GM23248 (cell line): ENCODE results near the gene ASTN1. TPM values are rescaled to one million over a fixed set of nuclear protein-coding genes. Genes with fewer than 3 reads are reported as not detected.
A peak's percentile ranks its signal among the peaks of the same experiment; 100 is the strongest.

Experiments
- DNase-seq: peaks from one replicate; pipeline ENCODE4 v3.0.0-alpha.2; 2015
- H2AFZ ChIP-seq: fragments of 200-600 bp; sonication (generic); 2 replicates; pipeline ENCODE4 v1.6.1; 2016; ENCODE audit warnings: antibody characterized with exemption
- H3F3A ChIP-seq: fragments of 200-600 bp; sonication (generic); 2 replicates; pipeline ENCODE4 v1.6.1; 2016; ENCODE audit warnings: mild to moderate bottlenecking, antibody characterized with exemption, mixed run types; ENCODE audit not compliant: insufficient read depth
- H3K27ac ChIP-seq: fragments of 200-600 bp; sonication (generic); 2 replicates; pipeline ENCODE4 v1.5.1; 2016; ENCODE audit warnings: mild to moderate bottlenecking
- H3K27me3 ChIP-seq: fragments of 200-600 bp; sonication (generic); replicated peaks from 2 replicates; pipeline ENCODE4 v1.6.1; 2016; ENCODE audit warnings: mild to moderate bottlenecking; ENCODE audit not compliant: insufficient read depth
- H3K36me3 ChIP-seq: fragments of 200-600 bp; sonication (generic); 2 replicates; pipeline ENCODE4 v1.6.1; 2016; ENCODE audit warnings: low read depth, mild to moderate bottlenecking
- H3K4me1 ChIP-seq: fragments of 200-600 bp; sonication (generic); 2 replicates; pipeline ENCODE4 v1.6.1; 2016; ENCODE audit warnings: mild to moderate bottlenecking; ENCODE audit not compliant: insufficient read depth
- H3K4me2 ChIP-seq: fragments of 200-600 bp; sonication (generic); one replicate; pipeline ENCODE4 v1.6.1; 2016; ENCODE audit warnings: mild to moderate bottlenecking; ENCODE audit not compliant: unreplicated experiment
- H3K4me3 ChIP-seq: fragments of 200-600 bp; sonication (generic); 2 replicates; pipeline ENCODE4 v1.5.1; 2016; ENCODE audit warnings: mild to moderate bottlenecking
- H3K79me2 ChIP-seq: fragments of 200-600 bp; sonication (generic); 2 replicates; pipeline ENCODE4 v1.6.1; 2016; ENCODE audit warnings: mild to moderate bottlenecking; ENCODE audit not compliant: insufficient read depth
- H3K9ac ChIP-seq: fragments of 200-600 bp; sonication (generic); 2 replicates; pipeline ENCODE4 v1.6.1; 2016; ENCODE audit warnings: mild to moderate bottlenecking
- H3K9me2 ChIP-seq: fragments of 200-600 bp; sonication (generic); 2 replicates; pipeline ENCODE4 v1.6.1; 2016; ENCODE audit warnings: mixed run types, mild to moderate bottlenecking, moderate library complexity; ENCODE audit not compliant: insufficient read depth
- H3K9me3 ChIP-seq: fragments of 200-600 bp; sonication (generic); one replicate; pipeline ENCODE4 v1.6.1; 2017; ENCODE audit warnings: low read depth
- H4K20me1 ChIP-seq: fragments of 200-600 bp; sonication (generic); 2 replicates; pipeline ENCODE4 v1.6.0; 2016; ENCODE audit not compliant: insufficient read depth
- EZH2 ChIP-seq: fragments of 200-600 bp; sonication (generic); IDR thresholded peaks from 2 replicates; pipeline ENCODE4 v1.6.1; 2018; ENCODE audit warnings: antibody characterized with exemption, mild to moderate bottlenecking; ENCODE audit not compliant: insufficient read depth, poor library complexity, severe bottlenecking
- EZH2phosphoT487 ChIP-seq: fragments of 200-600 bp; sonication (generic); IDR thresholded peaks from 2 replicates; pipeline ENCODE4 v1.6.1; 2018; ENCODE audit warnings: antibody characterized with exemption, moderate library complexity, mild to moderate bottlenecking, low read depth; ENCODE audit not compliant: insufficient read depth
- WGBS, 2 experiments: methylation state at CpG; one replicate each; pipeline ENCODE4 v1.1.6; 2015 to 2017; ENCODE audit warnings: low lambda C conversion rate in 2 of 2, low coverage in 1 of 2; ENCODE audit errors: missing lambda C conversion rate in 2 of 2; 5-methylcytosine and 5-hydroxymethylcytosine counted together
- in situ Hi-C: fragments of 300-500 bp; cut with MboI; formaldehyde crosslinking; loops from 2 replicates; pipeline ENCODE4 v1.15.0; 2020
- polyA plus RNA-seq: library from polyadenylated mRNA; unstranded; fragments of >200 nt; fragmentation: Nextera tagmentation; extraction: Ambion mirVana; gene quantifications from 2 replicates; pipeline ENCODE4 v1.2.1, GENCODE V29; 2016
- total RNA-seq: library from RNA; depleted of rRNA; stranded (reverse); fragments of >200 nt; shearing (Covaris generic); gene quantifications from 2 replicates; pipeline ENCODE4 v1.2.3, GENCODE V29; 2014

Gene ASTN1
- total and polyA plus RNA-seq, 2 experiments from 2014 or later: not detected

- Histone ChIP-seq H3K27ac (no peak overlapping the region), H3K9me2 (no peaks in the 10 kb centered on the region), H3F3A (no peaks in the 10 kb centered on the region), H3K27me3 (no peaks in the 10 kb centered on the region), H3K4me3 (no peak overlapping the region), H3K9me3 (no peaks in the 10 kb centered on the region), H2AFZ (0 out of 2 replicates have a peak overlapping the region, but pooled peaks have one; percentile 6), H3K79me2 (no peaks in the 10 kb centered on the region), H4K20me1 (no peaks in the 10 kb centered on the region), H3K4me2 (no peak overlapping the region), H3K4me1 (0 out of 2 replicates have a peak, but pooled peaks cover 4% of the 10 kb centered on the region), H3K9ac (no peak overlapping the region), H3K36me3 (no peaks in the 10 kb centered on the region)
- in situ Hi-C loops: loop anchor here (25.0 kb wide), 1 partner anchor 1406 kb away; no protein-coding TSS in a partner anchor
- peak; percentile 87 for DNase-seq
- TF ChIP-seq EZH2phosphoT487 (no peak), EZH2 (no peak)
- 13 to 18% methylated on average over 9 of the region's 9 CpGs for WGBS, 2 experiments
Observed at GRCh38 chr1:176880955-176881595, 283.4 kb downstream of the ASTN1 start.

GRCh38 chr1:176879784-176880620 lies 284.5 kb downstream of the ASTN1 start:
- Histone ChIP-seq H3K36me3 (no peaks in the 10 kb centered on the region), H3K4me1 (no peaks in the 10 kb centered on the region), H3K9me2 (no peaks in the 10 kb centered on the region), H3K4me2 (no peak overlapping the region), H3K79me2 (no peaks in the 10 kb centered on the region), H3F3A (no peaks in the 10 kb centered on the region), H4K20me1 (no peaks in the 10 kb centered on the region), H3K9me3 (no peaks in the 10 kb centered on the region), H3K4me3 (no peak overlapping the region), H2AFZ (no peak overlapping the region), H3K27me3 (no peaks in the 10 kb centered on the region), H3K27ac (no peak overlapping the region), H3K9ac (no peak overlapping the region)
- 94% methylated on average over 12 to 13 of the region's 13 CpGs for WGBS, 2 experiments
- in situ Hi-C loops: loop anchor here (25.0 kb wide), 1 partner anchor 1407 kb away; no protein-coding TSS in a partner anchor
- DNase-seq: no peak
- no peak for TF ChIP-seq EZH2
- no peak for TF ChIP-seq EZH2phosphoT487

GRCh38 chr1:176878750-176879536 lies 285.6 kb downstream of the ASTN1 start:
- no peaks in the 10 kb centered on the region for H3F3A ChIP-seq
- in situ Hi-C loops: loop anchor here (25.0 kb wide), 1 partner anchor 1408 kb away; no protein-coding TSS in a partner anchor
- no peaks in the 10 kb centered on the region for H3K79me2 ChIP-seq
- H3K9ac ChIP-seq: no peak overlapping the region
- H3K4me1 ChIP-seq: no peaks in the 10 kb centered on the region
- no peak overlapping the region for H3K4me3 ChIP-seq
- H4K20me1 ChIP-seq: no peaks in the 10 kb centered on the region
- TF ChIP-seq EZH2phosphoT487 (no peak), EZH2 (no peak)
- WGBS, 2 experiments: 72 to 73% methylated on average over 12 of the region's 12 CpGs
- no peaks in the 10 kb centered on the region for H3K9me2 ChIP-seq
- no peak overlapping the region for H3K27ac ChIP-seq
- H3K4me2 ChIP-seq: no peak overlapping the region
- no peaks in the 10 kb centered on the region for H3K9me3 ChIP-seq
- DNase-seq: no peak
- H3K36me3 ChIP-seq: no peaks in the 10 kb centered on the region
- no peak overlapping the region for H2AFZ ChIP-seq
- no peaks in the 10 kb centered on the region for H3K27me3 ChIP-seq

GRCh38 chr1:176877557-176877956 lies 287.0 kb downstream of the ASTN1 start:
- H2AFZ ChIP-seq: no peak overlapping the region

More at GRCh38 chr1:176877557-176877956, 287.0 kb downstream of the ASTN1 start:
- H3K27ac ChIP-seq: no peak overlapping the region
- H3K4me3 ChIP-seq: no peak overlapping the region
- no peaks in the 10 kb centered on the region for H3K9me2 ChIP-seq
- no peaks in the 10 kb centered on the region for H3F3A ChIP-seq
- no peaks in the 10 kb centered on the region for H3K36me3 ChIP-seq
- H3K4me1 ChIP-seq: no peaks in the 10 kb centered on the region
- no peak overlapping the region for H3K4me2 ChIP-seq
- TF ChIP-seq EZH2phosphoT487: no peak
- TF ChIP-seq EZH2: no peak
- in situ Hi-C loops: loop anchor here (25.0 kb wide), 1 partner anchor 1410 kb away; no protein-coding TSS in a partner anchor
- no peak for DNase-seq
- H3K27me3 ChIP-seq: 0 out of 2 replicates have a peak, but pooled peaks cover 6% of the 10 kb centered on the region
- H3K79me2 ChIP-seq: no peaks in the 10 kb centered on the region
- no peaks in the 10 kb centered on the region for H4K20me1 ChIP-seq
- 71 to 72% methylated on average over 3 of the region's 3 CpGs for WGBS, 2 experiments
- H3K9ac ChIP-seq: no peak overlapping the region
- H3K9me3 ChIP-seq: no peaks in the 10 kb centered on the region
